Small intestine (tissue), 7 donors: ENCODE data around the gene ITGB6. TPM values are rescaled to one million over a fixed set of nuclear protein-coding genes. Genes with fewer than 3 reads are reported as not detected.

Source experiments
- DNase-seq, 2 donors: peaks; one replicate each; pipeline versions ENCODE4 v3.0.0 to v3.0.0-alpha.2; 2013
- FAIRE-seq: peaks from 2 replicates; lab custom pipeline; 2012; peaks lifted over from hg19 to GRCh38; lab: Jason Lieb, UNC
- H3K27ac ChIP-seq, 3 donors: one replicate each; pipeline ENCODE4 v1.5.1; 2013; ENCODE audit warnings: low read length in 2 of 3, mild to moderate bottlenecking in 2 of 3, control low read depth in 1 of 3, inconsistent platforms in 1 of 3, low read depth in 1 of 3, moderate library complexity in 1 of 3
- H3K27me3 ChIP-seq, 3 donors: one replicate each; pipeline ENCODE4 v1.6.1; 2013; ENCODE audit warnings: low read length in 3 of 3, inconsistent platforms in 1 of 3; ENCODE audit not compliant: control insufficient read depth in 3 of 3, insufficient read depth in 3 of 3
- H3K36me3 ChIP-seq, 3 donors: one replicate each; pipeline ENCODE4 v1.6.1; 2013; ENCODE audit warnings: low read length in 3 of 3, inconsistent platforms in 1 of 3, low read depth in 1 of 3, mild to moderate bottlenecking in 1 of 3, moderate library complexity in 1 of 3; ENCODE audit not compliant: control insufficient read depth in 3 of 3, insufficient read depth in 2 of 3
- H3K4me1 ChIP-seq, 3 donors: one replicate each; pipeline ENCODE4 v1.6.1; 2013; ENCODE audit warnings: low read length in 2 of 3, inconsistent platforms in 1 of 3, low read depth in 1 of 3, mild to moderate bottlenecking in 1 of 3, moderate library complexity in 1 of 3; ENCODE audit not compliant: control insufficient read depth in 3 of 3, insufficient read depth in 2 of 3
- H3K4me3 ChIP-seq, 3 donors: one replicate each; pipeline ENCODE4 v1.5.1; 2013; ENCODE audit warnings: low read length in 3 of 3, control low read depth in 1 of 3, inconsistent platforms in 1 of 3, low read depth in 1 of 3, mild to moderate bottlenecking in 1 of 3, moderate library complexity in 1 of 3
- H3K9me3 ChIP-seq, 2 donors: one replicate each; pipeline ENCODE4 v1.6.1; 2013; ENCODE audit warnings: low read depth in 1 of 2, low read length in 1 of 2; ENCODE audit not compliant: control insufficient read depth in 2 of 2, insufficient read depth in 1 of 2
- WGBS, 3 donors: extraction: QIAGEN DNeasy Blood & Tissue Kit; methylation state at CpG; one replicate each; pipeline ENCODE4 v1.1.7; 2013; 5-methylcytosine and 5-hydroxymethylcytosine counted together
- polyA plus RNA-seq, 4 donors: library from polyadenylated mRNA; stranded (reverse) in 3 of 4; unstranded in 1 of 4; fragments of 200-250 nt in 3 of 4; fragments of 120-200 nt in 1 of 4; gene quantifications; one replicate each; pipeline versions ENCODE4 v1.2.1 to v1.2.3, GENCODE V29; 2013
- donor health status: healthy with polysubstance abuse.
- donor health status: control.
- donor health status: control.
- donor health status: Bipolar disorder and iron deficiency.
- donor health status: healthy.

Gene ITGB6
- polyA plus RNA-seq, 4 donors: 3.0 to 14.2 (median 4.8) TPM

DNA sequence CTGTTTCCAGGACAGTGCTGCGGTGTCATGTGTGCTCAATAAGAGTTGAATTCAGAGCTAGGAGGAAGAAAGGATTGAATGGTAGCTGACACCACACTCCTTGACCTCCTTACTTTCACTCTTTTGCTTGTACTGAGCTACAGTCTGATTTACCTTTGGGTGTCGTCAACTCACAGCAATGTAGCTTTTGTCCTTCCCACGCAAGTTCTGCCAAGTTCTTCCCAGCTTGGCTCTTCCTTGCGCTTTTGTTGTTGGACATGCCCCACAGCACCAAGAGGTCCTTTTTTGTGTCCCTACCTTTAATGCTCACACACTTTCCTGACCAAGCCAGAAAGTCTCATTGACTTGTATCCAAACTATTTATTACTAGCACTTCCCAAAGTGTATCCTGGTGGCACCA is 38.3 kb upstream of the ITGB6 start:
- H3K9me3 ChIP-seq: no peaks in the 10 kb centered on the region
- 86 to 88% (median 88%) methylated on average over 4 of the region's 4 CpGs for WGBS, 3 donors
- H3K4me1 ChIP-seq: peaks cover 0 to 3% (median 0%) of the 10 kb centered on the region in 3 donors
- no peaks in the 10 kb centered on the region for H3K27me3 ChIP-seq
- FAIRE-seq (no peak), DNase-seq (no peak)
- H3K27ac ChIP-seq: no peak overlapping the region
- H3K4me3 ChIP-seq: no peak overlapping the region
- H3K36me3 ChIP-seq: no peaks in the 10 kb centered on the region

DNA sequence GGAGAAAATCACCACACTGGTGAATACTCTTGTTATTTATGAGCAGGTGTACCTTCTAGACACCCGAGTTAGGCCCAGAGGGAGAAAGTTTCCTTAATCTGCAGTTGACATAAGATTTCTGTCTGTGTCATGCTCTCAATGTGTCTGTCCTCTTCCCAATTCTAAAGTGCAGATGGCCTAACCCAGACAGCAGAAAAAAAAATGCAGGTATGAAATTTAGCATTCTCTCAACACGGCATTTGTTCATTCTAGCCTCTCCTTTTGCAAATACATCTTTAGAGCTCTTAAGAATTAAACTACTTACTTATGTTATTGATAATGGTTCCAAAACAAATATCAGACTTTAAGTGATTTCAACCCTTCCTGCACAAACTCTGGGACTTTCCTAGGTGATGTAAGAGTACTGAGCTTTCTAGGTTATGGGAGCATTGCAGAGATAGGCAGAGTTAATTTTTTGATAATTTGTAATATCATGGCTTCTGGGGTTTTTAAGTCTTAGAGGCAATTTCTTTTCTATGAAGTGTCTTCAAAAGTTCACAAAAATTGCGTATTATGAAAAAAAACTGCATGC is 32.9 kb upstream of the ITGB6 start:
- Histone ChIP-seq H3K9me3 (no peaks in the 10 kb centered on the region), H3K27ac (no peak overlapping the region), H3K36me3 (no peaks in the 10 kb centered on the region), H3K4me3 (no peak overlapping the region), H3K27me3 (no peaks in the 10 kb centered on the region), H3K4me1 (peaks cover under 1 to 10% (median 3%) of the 10 kb centered on the region in 3 donors)
- WGBS, 3 donors: 77 to 89% (median 77%) methylated on average over 3 of the region's 3 CpGs
- FAIRE-seq: no peak
- no peak for DNase-seq

DNA sequence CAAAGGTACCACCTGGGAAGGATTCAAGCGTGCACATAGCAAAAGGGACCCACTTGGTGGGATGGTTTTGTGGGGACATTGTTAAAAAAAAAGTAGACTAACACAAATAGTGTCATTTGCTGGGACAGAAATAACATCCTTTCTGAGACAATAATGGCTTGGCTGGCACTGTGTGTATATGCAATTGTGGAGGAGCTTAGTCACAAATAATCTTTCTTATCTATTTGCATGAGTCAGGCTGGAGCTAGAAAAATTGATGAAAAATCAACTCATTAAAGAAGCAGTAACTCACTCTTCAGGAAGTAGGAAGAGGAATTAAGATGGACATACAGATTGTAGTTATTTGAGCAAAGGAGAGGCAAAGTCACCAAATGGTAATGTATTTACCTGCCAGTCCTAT is 29.5 kb upstream of the ITGB6 start:
- H3K27me3 ChIP-seq: no peaks in the 10 kb centered on the region
- H3K4me3 ChIP-seq: no peak overlapping the region
- peaks cover 8 to 20% (median 18%) of the 10 kb centered on the region in 3 donors for H3K4me1 ChIP-seq
- peak in 1 of 2 donors; percentile 78 for DNase-seq
- 88 to 97% (median 91%) methylated on average over 1 of the region's 1 CpG for WGBS, 3 donors
- peak overlapping the region in 1 of 3 donors; percentile 64 for H3K27ac ChIP-seq
- H3K9me3 ChIP-seq: no peaks in the 10 kb centered on the region
- FAIRE-seq: no peak
- no peaks in the 10 kb centered on the region for H3K36me3 ChIP-seq

DNA sequence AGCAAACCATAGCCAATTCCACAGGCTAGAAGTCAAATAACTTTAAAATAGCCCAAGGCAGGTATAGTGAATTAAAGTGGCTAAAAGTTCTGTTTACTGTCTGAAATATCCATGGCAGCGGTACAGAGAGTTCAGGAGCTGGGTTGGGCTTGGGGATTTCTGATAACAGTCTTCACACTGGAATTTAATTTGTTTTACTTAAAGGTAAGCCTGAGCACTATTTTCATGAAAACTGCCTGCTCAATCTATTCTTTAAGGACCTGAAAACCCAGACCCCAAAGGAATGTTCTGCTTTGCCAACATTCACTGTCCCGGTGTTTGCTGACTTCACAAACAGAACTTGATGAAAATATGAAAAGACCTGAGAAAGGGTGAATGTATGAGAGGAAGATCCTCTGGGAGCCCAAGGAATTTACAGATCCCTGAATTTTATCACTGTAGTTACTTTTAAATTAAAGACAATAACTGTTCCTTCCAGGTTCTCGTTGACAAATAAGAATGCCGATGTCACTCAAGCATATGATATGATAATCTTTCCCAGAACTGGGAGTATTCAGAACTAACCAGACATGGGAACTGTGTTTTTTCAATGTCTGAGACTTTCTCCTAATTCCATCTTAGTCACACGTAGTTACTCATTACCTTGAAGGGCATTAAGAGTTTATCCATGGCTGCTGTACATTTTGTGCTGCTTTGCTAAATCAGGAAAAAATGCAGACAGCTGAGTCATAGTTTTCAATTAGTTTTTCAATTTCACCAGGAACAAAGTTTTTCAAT is 28.3 kb upstream of the ITGB6 start:
- FAIRE-seq (no peak), DNase-seq (peak; percentile 70 to 79)
- Histone ChIP-seq H3K4me1 (peaks cover 8 to 24% (median 22%) of the 10 kb centered on the region in 3 donors), H3K27ac (peak overlapping the region; percentile 22 to 42 (median 34)), H3K4me3 (no peak overlapping the region), H3K36me3 (no peaks in the 10 kb centered on the region), H3K9me3 (no peaks in the 10 kb centered on the region), H3K27me3 (no peaks in the 10 kb centered on the region)
- 34 to 67% (median 49%) methylated on average over 5 of the region's 5 CpGs for WGBS, 3 donors

DNA sequence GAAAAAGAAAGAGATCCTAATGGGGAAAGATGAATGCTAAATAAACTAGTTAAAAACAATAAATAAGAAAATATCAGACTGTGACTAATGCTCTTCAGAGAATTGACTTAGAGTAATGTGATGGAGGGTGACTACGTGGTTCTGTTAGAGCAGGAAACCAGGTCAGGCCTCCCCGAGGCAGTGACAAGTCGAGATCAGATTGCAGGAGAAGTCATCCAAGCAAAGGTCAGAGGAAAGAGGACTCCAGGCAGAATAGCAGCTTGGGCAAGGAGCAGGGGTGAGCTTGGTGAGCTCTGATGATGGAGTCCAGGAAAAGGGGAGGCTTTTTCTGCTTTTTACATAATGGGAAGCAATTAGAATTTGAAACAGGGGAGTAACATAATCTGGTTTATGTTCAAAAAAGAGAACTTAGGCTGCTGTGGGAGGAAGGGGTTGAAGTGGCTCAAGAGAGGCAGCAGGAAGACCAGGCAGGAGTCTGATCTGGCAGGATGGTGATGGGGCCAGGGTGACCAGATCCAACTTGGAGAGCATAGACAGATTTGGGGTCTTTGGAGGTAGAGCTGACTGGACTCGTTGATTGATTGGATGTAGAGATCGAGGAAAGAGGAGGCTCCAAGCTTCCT is 27.3 kb upstream of the ITGB6 start:
- Histone ChIP-seq H3K27me3 (no peaks in the 10 kb centered on the region), H3K36me3 (no peaks in the 10 kb centered on the region), H3K9me3 (no peaks in the 10 kb centered on the region), H3K4me3 (no peak overlapping the region), H3K27ac (peak overlapping the region; percentile 4 to 52 (median 42)), H3K4me1 (peaks cover 8 to 33% (median 28%) of the 10 kb centered on the region in 3 donors)
- DNase-seq (peak; percentile 63 to 89), FAIRE-seq (no peak)
- 40 to 58% (median 50%) methylated on average over 5 of the region's 5 CpGs for WGBS, 3 donors

DNA sequence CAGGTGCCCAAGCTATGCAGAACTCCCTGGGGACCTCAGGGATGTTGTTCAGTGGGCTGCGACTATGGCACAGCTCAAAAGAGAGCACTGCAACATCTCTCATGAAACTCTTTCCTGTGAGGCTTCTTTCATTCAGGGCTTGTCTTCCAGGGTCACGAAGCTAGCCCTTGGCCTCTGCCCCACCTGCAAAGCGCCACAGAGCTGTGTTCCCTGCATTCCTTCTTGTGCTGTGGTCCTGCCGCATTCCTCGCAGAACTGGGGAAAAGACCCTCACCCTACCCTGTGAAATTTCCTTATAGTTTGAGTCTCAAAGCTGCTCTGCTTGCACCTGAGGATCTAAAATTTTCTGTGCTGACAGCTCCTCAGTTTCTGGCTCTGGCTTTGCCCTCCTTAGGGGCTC is 26.3 kb upstream of the ITGB6 start:
- DNase-seq: no peak
- H3K9me3 ChIP-seq: no peaks in the 10 kb centered on the region
- peak overlapping the region in 1 of 3 donors; percentile 48 for H3K27ac ChIP-seq
- no peak overlapping the region for H3K4me3 ChIP-seq
- H3K36me3 ChIP-seq: no peaks in the 10 kb centered on the region
- no peak for FAIRE-seq
- 74 to 90% (median 79%) methylated on average over 5 of the region's 5 CpGs for WGBS, 3 donors
- H3K4me1 ChIP-seq: peaks cover 11 to 43% (median 36%) of the 10 kb centered on the region in 3 donors
- no peaks in the 10 kb centered on the region for H3K27me3 ChIP-seq

DNA sequence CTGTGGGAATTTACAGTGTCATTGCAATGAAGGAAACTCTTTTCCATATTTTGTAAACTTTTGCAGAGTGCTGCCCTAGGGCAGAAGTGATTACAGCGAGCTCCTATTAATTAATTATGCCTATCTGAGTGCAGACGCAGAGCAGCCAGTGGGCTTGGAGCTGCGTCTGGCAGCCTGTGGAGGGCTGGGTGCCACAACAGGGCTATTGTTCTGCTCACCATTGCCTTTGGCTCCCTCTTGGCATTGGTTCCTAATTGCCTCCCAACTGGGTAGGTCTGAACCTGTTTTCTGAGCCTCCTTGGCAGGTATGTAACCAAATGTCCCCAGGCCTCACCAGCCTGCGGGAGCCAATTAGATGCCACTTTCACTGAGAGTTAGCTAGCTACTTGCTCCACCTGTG is 25.6 kb upstream of the ITGB6 start:
- Histone ChIP-seq H3K9me3 (no peaks in the 10 kb centered on the region), H3K36me3 (no peaks in the 10 kb centered on the region), H3K4me3 (no peak overlapping the region), H3K27me3 (no peaks in the 10 kb centered on the region), H3K4me1 (peaks cover 13 to 47% (median 42%) of the 10 kb centered on the region in 3 donors), H3K27ac (peak overlapping the region in 1 of 3 donors; percentile 48)
- DNase-seq (peak in 1 of 2 donors; percentile 58), FAIRE-seq (no peak)
- WGBS, 3 donors: 24 to 63% (median 53%) methylated on average over 4 of the region's 4 CpGs

DNA sequence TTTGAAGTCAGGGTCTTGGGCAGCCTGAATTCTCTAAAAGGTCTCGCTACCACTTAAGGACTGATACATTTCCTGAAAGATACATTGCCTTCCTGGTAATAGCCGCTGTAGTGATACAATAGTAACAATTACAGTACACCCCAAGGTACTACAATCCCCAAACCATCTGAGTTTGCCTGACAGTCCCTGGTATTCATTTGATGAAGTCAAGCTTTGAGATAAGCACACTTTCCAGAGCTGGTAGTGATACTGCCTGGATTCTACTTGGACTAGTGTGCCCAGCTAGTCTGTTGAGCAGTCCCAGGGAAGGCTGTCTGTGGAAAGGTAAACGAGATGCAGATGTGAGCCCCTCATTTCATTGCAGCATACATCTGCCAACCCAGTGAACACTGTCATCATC is 24.4 kb upstream of the ITGB6 start:
- WGBS, 3 donors: 79 to 88% (median 81%) methylated on average over 3 of the region's 3 CpGs
- no peak for FAIRE-seq
- Histone ChIP-seq H3K4me1 (peaks cover 13 to 47% (median 46%) of the 10 kb centered on the region in 3 donors), H3K27me3 (no peaks in the 10 kb centered on the region), H3K4me3 (no peak overlapping the region), H3K9me3 (no peaks in the 10 kb centered on the region), H3K36me3 (no peaks in the 10 kb centered on the region), H3K27ac (peak overlapping the region in 1 of 3 donors; percentile 22)
- no peak for DNase-seq
